Peyer's patch (tissue), 4 donors: ENCODE measurements around the gene TGFA.

Experiments used
- CTCF ChIP-seq, 6 experiments: fragments of 450-650 bp in 4 of 6; fragments of 200-600 bp in 2 of 6; sonication (generic) in 1 of 6; IDR thresholded peaks; one replicate each; pipeline ENCODE4 v1.5.1; 2017 to 2019; ENCODE audit warnings: antibody characterized with exemption in 6 of 6, mild to moderate bottlenecking in 3 of 6, moderate library complexity in 1 of 6
- POLR2A ChIP-seq, 2 donors: fragments of 450-650 bp; IDR thresholded peaks; one replicate each; pipeline ENCODE4 v1.5.1; 2017; ENCODE audit warnings: antibody characterized with exemption in 2 of 2, mild to moderate bottlenecking in 2 of 2, moderate library complexity in 2 of 2

GRCh38 chr2:70557171-70557838 lies 3.7 kb upstream of the TGFA start:
- no peak for TF ChIP-seq CTCF (IDR thresholded peaks at IDR 0.05)
- peak in 1 of 2 donors; percentile 29 for TF ChIP-seq POLR2A (IDR thresholded peaks at IDR 0.05)
